Left ventricle myocardium inferior (tissue), 1 donor: ENCODE data around the gene SERP2. TPM values are rescaled to one million over a fixed set of nuclear protein-coding genes. Genes with fewer than 3 reads are reported as not detected.

ENCODE experiments used
- DNase-seq: peaks from one replicate; pipeline ENCODE4 v3.0.0-alpha.2; 2020
- H3K27ac ChIP-seq: fragments of 200-600 bp; replicated peaks from 2 replicates; pipeline ENCODE4 v1.8.0; 2021
- H3K27me3 ChIP-seq: fragments of 200-600 bp; 2 replicates; pipeline ENCODE4 v1.8.0; 2021; ENCODE audit warnings: low read depth
- H3K36me3 ChIP-seq: fragments of 200-600 bp; 2 replicates; pipeline ENCODE4 v1.8.0; 2021
- H3K4me1 ChIP-seq: fragments of 200-600 bp; 2 replicates; pipeline ENCODE4 v1.8.0; 2021
- H3K4me3 ChIP-seq: fragments of 200-600 bp; 2 replicates; pipeline ENCODE4 v1.8.0; 2021; ENCODE audit warnings: mild to moderate bottlenecking, moderate library complexity
- H3K9me3 ChIP-seq: fragments of 200-600 bp; replicated peaks from 2 replicates; pipeline ENCODE4 v1.8.0; 2021
- CTCF ChIP-seq: fragments of 200-600 bp; IDR thresholded peaks from 2 replicates; pipeline ENCODE4 v1.8.0; 2021; ENCODE audit warnings: antibody characterized with exemption, mild to moderate bottlenecking, borderline replicate concordance
- intact Hi-C: fragments of 100-400 bp; cut with micrococcal nuclease; formaldehyde crosslinking; loops from one replicate; pipeline ENCODE4 v1.11.0; 2022
- total RNA-seq: library from RNA; stranded (reverse); fragmentation: NEBNext Ultra II Directional; extraction: Animal tissue kit (Norgen Biotek cat#: 25700); gene quantifications from one replicate; pipeline ENCODE4 v1.2.1, GENCODE V29; 2021
- donor health status: DM: no; HTN: yes; CAD: no; lungs with severe emphysema.

SERP2 gene
- total RNA-seq, 1 donor from 2014 or later = 13.0 TPM

GRCh38 chr13:44425041-44425814 is 51.6 kb downstream of the SERP2 start:
- Histone ChIP-seq H3K9me3 (no peaks in the 10 kb centered on the region), H3K27me3 (no peaks in the 10 kb centered on the region), H3K36me3 (no peaks in the 10 kb centered on the region), H3K4me3 (no peak overlapping the region), H3K27ac (no peak overlapping the region), H3K4me1 (peaks cover 25% of the 10 kb centered on the region)
- DNase-seq = no peak
- intact Hi-C loops = no loop called here
- no peak for TF ChIP-seq CTCF

GRCh38 chr13:44425815-44426078 is 52.1 kb downstream of the SERP2 start:
- intact Hi-C loops = no loop called here
- no peak for DNase-seq
- no peak for TF ChIP-seq CTCF

GRCh38 chr13:44426461-44426860 is 52.8 kb downstream of the SERP2 start:
- intact Hi-C loops = no loop called here
- no peak overlapping the region for H3K27ac ChIP-seq
- H3K4me3 ChIP-seq = no peak overlapping the region
- H3K27me3 ChIP-seq = no peaks in the 10 kb centered on the region
- TF ChIP-seq CTCF = no peak
- no peak for DNase-seq
- no peaks in the 10 kb centered on the region for H3K36me3 ChIP-seq
- H3K9me3 ChIP-seq = no peaks in the 10 kb centered on the region
- H3K4me1 ChIP-seq = peaks cover 25% of the 10 kb centered on the region

More at GRCh38 chr13:44425815-44426078, 52.1 kb downstream of the SERP2 start:
- H3K4me3 ChIP-seq = no peak overlapping the region
- H3K9me3 ChIP-seq = no peaks in the 10 kb centered on the region
- H3K4me1 ChIP-seq = peaks cover 25% of the 10 kb centered on the region
- H3K27me3 ChIP-seq = no peaks in the 10 kb centered on the region
- no peaks in the 10 kb centered on the region for H3K36me3 ChIP-seq
- no peak overlapping the region for H3K27ac ChIP-seq

- intact Hi-C loops = no loop called here
- no peak overlapping the region for H3K4me3 ChIP-seq
- H3K4me1 ChIP-seq = peaks cover 44% of the 10 kb centered on the region
- no peak overlapping the region for H3K27ac ChIP-seq
- H3K36me3 ChIP-seq = peaks cover 16% of the 10 kb centered on the region
- H3K9me3 ChIP-seq = no peaks in the 10 kb centered on the region
- TF ChIP-seq CTCF = no peak
- no peak for DNase-seq
- no peaks in the 10 kb centered on the region for H3K27me3 ChIP-seq
Measured at GRCh38 chr13:44429311-44429710, 55.7 kb downstream of the SERP2 start.

GRCh38 chr13:44431150-44431549 is 57.5 kb downstream of the SERP2 start:
- intact Hi-C loops = no loop called here
- H3K27ac ChIP-seq = no peak overlapping the region
- H3K36me3 ChIP-seq = peaks cover 24% of the 10 kb centered on the region
- no peak for TF ChIP-seq CTCF
- DNase-seq = no peak
- no peak overlapping the region for H3K4me3 ChIP-seq
- peaks cover 49% of the 10 kb centered on the region for H3K4me1 ChIP-seq
- H3K9me3 ChIP-seq = no peaks in the 10 kb centered on the region
- no peaks in the 10 kb centered on the region for H3K27me3 ChIP-seq

GRCh38 chr13:44432650-44433049 is 59.0 kb downstream of the SERP2 start:
- peaks cover 24% of the 10 kb centered on the region for H3K36me3 ChIP-seq
- intact Hi-C loops = no loop called here
- peaks cover 58% of the 10 kb centered on the region for H3K4me1 ChIP-seq
- peak overlapping the region; percentile 95 for H3K27ac ChIP-seq
- H3K27me3 ChIP-seq = no peaks in the 10 kb centered on the region
- TF ChIP-seq CTCF = no peak
- no peaks in the 10 kb centered on the region for H3K9me3 ChIP-seq
- H3K4me3 ChIP-seq = peak overlapping the region; percentile 87
- no peak for DNase-seq
